ENCODE measurements around the gene MINDY4.

Gene MINDY4

DNA sequence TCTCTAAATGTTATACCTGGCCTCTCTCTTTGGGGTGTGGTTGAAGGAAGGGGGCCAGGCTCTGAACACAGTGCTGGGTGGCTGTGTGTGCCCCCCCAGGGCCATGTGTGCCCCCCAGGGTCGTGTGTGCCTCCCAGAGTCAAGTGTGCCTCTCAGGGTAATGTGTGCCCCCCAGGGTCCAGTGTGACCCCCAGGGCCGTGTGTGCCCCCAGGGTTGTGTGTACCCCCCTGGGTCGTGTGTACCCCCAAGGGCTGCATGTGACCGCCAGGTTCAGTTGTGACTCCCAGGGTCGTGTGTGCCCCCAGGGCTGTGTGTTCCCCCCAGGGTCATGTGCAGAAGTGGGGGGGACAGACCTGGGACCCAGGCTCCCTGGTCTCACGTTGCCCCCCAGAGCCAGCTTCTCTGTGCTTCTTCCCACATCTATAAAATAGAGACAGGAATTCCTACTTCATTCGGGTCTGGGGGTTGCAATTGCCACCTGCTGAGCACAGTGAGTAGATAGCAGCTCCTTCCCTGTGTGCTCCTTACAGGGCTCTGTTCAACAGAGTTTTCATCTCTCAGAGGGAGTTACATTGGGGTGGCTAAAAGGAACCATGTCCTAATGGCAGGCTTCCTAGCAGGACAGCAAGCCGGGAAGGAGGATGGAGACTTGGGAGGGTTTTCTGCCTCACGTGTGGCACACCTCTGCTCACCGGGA lies 99.8 kb downstream of the MINDY4 start:
- DNase-seq (ENCODE audit: insufficient read length, low spot score) (no peak), FAIRE-seq (no peak)

DNA sequence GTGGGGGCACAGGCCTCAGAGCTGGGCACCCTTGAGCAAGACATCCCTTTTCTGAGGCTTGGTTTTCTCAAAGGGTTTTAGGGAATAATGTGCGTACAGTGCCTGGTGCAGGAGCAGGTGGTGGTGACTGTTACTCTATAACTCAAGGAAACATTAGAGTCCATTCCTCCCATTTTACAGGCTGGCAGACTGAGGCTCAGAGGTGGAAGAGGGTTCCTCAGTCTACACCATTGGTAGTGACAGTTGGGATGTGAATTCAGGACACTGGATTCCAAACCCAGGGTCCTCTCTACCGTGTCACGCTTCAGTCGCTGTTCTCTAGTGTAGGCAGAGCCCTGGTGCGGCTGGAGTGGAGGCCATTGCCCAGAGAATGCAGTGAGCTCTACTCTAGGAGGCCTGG lies 100.4 kb downstream of the MINDY4 start:
- no peak for FAIRE-seq
- no peak for DNase-seq (ENCODE audit: insufficient read length, low spot score)

DNA sequence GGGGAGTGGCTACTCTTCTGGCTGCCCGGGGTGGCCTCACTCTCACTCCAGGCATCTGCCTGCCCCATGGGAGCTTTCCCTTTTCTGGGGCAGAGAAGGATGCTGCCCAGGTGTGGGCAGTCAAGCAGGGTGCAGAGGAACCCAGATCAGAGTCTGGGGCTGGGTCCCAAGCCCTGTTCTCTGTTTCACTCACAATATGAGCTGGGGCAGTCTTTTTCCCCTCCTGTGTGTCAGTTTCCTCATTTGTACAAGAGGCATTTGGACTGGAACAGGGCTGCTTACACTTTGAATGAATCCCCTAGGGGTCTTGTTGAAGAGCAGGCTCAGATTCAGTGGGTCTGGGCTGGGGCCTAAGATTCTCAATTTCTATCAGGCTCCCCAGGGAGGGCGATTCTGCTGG lies 102.0 kb downstream of the MINDY4 start:
- DNase-seq (ENCODE audit: insufficient read length, low spot score): no peak
- no peak for FAIRE-seq

DNA sequence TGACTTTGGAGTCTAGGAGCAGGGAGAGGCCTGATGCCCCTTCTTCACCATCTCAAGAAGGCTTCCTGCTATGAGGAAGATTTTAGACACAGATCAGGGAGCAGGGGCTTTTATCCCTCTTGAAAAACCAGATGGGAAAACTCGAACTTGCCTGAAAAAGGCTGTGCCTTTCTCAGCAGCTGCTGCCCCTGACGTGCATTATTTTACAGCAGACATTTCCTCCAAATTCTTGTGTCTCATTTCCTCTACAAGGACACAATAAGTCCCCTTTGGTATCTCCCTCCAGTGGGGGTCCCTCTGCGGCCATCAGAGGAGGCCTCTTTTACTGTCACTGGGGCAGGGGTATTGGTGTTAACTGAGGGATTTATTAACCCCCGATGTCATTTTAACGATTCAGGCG lies 102.4 kb downstream of the MINDY4 start:
- no peak for FAIRE-seq
- DNase-seq (ENCODE audit: insufficient read length, low spot score): no peak

DNA sequence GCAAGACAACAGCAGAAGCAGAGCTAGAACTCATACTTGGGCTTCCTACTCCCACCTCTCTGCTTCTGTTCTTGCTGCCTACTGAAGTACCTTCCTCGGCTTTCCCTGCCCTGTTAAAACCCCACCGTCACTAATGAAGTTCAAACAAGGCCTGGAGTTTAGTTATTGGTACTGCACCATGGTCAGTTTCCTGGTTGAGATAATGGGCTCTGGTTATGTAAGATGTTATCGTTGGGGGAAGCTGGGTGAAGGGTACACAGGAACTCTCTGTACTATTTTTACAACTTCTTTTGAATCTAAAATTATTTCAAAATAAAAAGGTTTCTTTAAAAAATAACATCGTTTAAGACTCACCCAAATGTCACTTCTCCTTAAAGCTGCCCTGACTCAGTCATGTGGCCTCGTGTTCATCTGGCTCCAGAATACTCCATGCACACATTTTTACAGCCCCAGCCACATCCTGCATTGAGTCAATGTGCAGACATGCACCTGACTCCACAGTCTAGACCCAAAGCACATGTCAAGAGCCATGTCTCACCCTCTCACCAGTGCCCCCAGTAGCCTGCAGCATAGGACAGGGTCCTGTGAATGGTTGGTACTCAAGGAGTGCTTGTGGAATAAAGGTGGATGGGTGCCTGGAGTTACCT lies 103.6 kb downstream of the MINDY4 start:
- no peak for DNase-seq (ENCODE audit: insufficient read length, low spot score)
- no peak for FAIRE-seq

DNA sequence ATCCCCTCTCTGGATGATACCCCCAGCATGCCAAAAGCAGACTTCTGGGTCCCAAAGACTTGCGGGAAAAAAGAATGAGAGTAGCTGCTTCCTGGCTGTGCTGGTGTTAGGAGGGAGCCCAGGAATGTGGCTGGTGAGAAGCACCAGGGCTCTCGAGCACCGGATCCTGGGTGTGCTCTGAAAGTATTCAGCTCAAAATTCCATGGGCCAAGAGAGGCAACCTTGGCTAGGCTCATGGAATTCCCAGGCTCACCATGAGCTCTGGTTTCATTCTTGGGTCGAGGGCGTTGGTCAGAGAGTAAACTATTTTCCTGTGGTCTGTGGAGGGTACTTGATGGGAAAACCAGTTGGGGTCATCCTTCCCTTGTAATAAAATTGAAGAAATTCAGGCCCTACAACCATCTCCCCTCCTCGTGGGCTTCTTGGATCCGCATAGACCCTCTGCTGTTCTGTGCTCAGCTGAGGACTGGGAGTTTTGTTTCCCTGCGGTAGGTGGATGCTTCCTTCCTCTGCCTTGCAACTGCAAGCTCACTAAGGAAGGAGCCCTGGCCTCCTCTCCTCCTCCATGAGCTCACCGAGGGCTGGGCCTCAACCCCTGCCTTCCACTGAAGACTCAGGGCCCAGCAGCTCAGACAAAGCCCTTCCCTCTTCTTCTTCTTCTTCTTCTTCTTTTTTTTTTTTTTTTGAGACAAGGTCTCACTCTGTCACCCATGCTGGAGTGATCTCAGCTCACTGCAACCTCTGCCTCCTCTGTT lies 106.0 kb downstream of the MINDY4 start:
- DNase-seq (ENCODE audit: insufficient read length, low spot score) (no peak), FAIRE-seq (no peak)

DNA sequence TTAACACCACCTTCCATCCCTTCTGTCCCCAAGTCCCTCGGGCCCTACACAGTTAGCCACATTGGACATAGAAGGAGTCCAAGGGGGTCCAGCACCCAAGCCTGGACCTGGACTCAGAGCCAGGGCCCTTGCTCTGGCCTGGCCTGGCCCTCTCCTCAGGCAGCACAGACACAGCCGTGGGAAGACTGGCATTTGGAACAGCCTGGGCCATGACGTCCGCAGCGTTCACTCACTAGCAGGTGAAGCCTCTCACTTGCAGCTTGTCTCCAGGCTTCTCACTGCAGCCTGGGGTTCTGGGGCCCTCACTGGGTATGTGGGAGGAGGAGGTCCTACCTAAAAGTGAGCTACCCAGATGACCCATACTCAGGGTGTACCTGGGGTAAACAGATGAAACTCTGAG lies 106.8 kb downstream of the MINDY4 start:
- FAIRE-seq (no peak), DNase-seq (ENCODE audit: insufficient read length, low spot score) (no peak)

DNA sequence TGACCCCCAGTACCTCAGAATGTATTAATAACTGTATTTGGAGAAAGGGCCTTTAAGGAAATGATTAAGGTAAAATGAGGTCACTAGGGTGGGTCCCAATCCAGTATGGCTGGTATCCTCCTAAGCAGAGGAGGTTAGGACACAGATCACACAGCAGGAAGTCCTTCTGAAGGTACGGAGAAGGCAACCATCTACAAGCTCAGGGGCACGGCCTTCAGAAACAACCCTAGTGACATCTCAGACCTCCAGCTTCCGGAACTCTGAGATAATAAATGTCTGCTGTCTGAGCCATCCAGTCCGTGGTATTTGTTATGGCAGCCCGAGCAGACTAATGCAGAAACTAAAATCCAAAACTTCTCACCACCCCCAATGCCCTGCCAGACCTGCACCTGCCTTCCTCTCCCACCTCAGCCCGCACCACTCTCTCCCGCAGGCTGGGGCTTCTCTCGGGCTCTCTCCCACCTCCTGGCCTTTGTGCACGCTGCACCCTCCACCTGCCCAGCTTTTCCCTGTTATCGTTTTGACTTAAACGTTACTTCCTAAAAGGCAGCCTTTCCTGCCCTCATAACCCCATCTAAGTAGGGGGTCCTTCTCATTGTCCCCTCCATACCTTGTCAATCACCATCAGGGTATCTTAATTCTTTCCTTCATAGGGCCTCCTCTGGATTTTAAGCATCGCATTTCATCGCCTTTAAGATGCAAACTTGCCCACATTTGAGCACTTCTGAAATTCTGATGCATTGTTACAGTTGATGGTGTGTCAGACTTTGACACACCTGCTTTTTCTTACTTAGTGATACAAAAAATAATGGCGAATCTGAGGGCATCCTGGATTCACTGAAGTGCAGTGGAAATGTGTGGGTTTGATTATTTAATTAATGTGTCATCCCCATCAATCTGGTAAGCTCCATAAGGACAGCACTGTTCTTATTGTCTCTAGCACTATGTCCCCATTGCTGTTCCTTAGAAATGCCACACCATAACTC lies 108.2 kb downstream of the MINDY4 start:
- DNase-seq (ENCODE audit: insufficient read length, low spot score) (no peak), FAIRE-seq (no peak)

DNA sequence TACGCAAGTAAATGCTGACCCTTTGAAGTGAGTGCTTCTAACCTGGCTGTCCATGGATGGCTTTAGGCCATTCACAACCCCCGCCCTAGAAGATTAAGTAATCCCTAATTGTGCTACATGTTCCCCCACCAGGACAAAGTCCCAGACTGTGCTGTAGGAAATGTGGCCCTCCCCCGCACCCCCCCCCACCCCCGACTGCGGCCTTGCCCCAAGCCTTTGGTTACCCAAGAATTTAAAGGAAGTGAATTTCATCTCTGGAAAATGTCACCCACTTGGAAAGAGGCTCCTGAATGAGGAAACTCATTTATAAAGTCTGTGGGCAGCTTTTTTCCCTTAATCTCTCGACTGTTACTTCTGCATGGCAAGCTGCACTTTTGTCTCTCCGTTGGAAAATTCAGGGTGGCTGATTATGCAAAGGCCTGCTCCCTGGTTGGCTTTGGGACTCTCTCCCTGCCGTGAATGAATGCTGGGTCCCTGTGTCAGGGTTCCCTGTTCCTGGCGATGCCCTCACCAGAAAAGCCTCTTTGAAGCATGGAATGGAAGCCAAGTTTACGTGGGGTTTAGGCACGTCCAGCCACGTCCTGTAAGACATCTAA lies 109.0 kb downstream of the MINDY4 start:
- no peak for FAIRE-seq
- no peak for DNase-seq (ENCODE audit: insufficient read length, low spot score)

DNA sequence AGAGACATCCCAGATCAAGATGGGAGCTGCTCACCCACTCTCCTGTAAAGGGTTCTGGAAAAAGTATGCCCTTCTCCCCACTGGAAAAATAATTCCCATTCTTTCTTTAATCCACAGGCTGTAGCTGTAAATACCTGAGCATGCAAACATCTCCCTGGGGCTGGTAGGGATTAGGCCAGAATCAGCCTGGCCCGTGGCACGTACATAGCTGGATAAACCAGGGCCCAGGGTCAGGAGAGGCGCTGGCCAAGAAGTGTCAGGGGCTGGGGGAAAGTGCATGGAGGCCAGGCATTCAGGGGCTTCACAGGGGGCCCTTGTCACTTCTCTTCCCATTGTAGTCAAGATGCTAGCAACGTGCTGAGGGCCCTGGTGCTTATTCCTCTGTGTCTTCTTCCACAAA lies 109.7 kb downstream of the MINDY4 start:
- DNase-seq (ENCODE audit: insufficient read length, low spot score): no peak
- FAIRE-seq: no peak

DNA sequence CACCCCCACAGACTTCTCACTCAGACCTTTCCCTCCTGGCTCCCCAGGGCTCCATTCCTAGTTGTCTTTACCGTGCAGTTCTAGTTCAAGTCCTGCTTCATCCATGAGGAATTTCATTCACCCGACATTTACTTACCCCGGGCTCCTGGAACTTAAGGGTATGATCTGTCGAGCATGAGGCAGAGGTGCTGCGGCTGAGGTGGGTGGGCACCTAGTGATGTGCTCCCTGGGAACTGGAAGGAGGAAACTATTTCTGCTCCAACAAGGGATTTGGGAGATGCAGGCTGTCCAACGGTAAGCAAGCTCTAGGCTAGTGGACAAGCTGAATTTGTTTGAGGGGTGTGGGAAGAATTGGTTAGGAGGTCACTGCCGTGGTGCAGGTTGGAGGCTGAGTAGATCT lies 110.2 kb downstream of the MINDY4 start:
- DNase-seq (ENCODE audit: insufficient read length, low spot score) (no peak), FAIRE-seq (no peak)

DNA sequence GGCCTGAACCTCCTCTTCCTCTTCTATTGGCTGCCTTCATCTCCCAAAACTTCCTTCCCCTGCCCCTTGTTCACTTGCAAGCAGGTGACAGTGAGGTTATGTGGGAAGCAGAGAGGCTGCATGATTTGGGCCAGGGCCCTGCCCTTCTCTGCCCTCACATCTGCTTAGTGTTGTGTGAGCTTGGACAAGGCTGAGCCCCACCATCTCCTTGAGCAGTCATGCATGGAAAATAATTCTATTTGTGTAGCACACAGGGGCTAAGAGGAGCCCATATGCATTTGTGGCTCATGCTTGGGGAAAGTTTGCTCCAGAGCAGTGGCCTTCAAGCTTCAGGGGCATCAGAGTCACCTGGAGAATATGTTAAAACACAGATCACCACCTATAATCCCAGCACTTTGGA lies 113.7 kb downstream of the MINDY4 start:
- DNase-seq (ENCODE audit: insufficient read length, low spot score): no peak
- FAIRE-seq: no peak

DNA sequence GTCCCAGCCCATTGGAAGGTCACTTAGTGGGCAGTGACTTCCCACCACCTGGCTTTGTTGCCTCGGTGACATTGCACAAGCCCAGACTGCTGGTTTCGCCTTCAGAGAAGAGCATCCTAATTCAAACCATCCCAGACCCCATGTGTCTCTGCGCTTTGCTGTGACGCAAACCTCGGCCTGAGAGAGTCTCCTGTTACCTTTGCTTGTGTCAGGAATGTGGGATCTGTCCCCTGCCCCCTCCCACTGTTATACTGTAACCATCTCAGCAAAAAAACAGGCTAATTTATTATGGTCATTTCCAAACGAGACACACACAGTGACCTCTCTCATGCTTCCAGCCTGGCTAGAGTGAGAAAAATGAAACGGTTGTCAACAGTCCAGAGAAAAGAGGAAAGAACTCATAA lies 115.4 kb downstream of the MINDY4 start:
- FAIRE-seq (no peak), DNase-seq (ENCODE audit: insufficient read length, low spot score) (no peak)

DNA sequence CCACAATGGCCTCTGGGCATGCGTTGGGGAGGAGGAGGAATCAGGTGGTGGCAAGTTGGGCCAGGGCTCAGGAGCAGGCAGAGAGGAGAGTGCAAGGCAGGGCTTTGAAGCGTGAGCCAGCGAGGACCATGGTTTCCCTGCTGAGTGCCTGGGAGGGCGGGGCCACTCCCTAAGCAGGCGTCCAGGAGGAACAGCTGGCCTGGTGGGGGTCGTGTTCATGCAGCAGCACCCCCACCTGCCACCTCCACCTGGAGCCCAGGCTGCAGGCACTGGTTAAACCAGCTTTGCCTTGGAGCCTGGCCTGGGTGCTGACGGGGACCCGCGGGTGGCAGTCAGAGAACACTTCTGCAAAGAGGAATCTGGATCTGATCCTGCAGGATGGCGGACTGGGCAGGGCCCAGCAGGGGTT lies 116.3 kb downstream of the MINDY4 start:
- FAIRE-seq (no peak), DNase-seq (ENCODE audit: insufficient read length, low spot score) (no peak)

DNA sequence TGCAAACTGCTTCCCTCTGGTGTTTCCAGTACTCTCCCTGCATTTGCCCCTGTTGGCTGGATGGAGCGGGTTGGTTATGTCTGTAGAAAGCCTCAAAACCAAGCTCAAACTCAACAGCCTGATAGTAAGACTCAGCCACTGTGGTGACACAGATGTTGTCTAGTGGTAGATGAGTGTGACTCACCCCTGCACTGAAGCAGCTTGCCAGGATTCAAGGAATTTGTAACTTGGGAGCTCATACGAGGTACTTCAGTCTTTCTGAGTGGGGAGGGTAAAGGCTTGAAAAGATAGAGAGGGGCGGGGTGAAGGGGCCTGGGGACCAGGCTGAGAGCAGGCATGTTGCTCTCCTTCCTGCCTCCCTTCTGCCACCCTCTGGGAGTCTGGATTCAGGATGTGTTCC lies 117.5 kb downstream of the MINDY4 start:
- DNase-seq (ENCODE audit: insufficient read length, low spot score): no peak
- no peak for FAIRE-seq

DNA sequence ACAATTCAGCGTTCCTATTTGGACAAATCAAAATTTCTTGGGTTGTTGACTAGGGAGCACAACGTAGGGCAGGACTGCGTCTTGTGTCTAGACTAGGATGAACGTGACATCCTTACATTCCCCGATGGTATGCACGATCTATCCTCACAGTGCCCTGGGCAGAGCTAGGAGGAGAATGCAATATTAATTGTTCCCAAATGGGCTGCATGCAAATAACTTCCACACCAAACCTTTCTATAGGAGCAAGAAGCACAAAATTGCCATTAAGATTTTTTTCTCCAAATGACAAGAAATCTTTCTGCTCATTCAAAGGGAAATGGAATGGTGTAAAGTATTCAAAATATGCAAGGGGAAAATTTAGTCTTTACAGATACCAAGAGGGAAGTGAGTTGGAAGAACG lies 119.0 kb downstream of the MINDY4 start:
- DNase-seq (ENCODE audit: insufficient read length, low spot score) (no peak), FAIRE-seq (no peak)

DNA sequence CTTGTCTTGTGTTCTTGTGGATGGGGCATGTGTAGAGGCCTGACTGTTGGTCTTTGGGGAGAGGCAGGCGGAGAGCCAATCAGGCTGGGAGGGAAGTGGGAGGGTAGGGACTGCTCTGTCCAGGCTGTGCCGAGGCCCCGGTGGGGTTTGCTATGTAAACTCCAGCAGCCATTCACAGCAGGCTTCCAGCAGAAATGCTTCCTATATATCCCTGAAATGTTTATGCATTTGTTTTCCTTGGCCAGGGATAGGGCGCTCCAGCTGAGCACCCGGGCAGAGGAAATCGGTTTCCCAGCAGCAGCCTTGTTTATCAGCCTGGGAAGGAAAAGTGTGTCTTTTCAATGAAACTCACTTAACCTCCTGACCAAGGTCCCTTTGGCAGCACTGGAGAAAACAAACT lies 122.1 kb downstream of the MINDY4 start:
- FAIRE-seq: no peak

DNA sequence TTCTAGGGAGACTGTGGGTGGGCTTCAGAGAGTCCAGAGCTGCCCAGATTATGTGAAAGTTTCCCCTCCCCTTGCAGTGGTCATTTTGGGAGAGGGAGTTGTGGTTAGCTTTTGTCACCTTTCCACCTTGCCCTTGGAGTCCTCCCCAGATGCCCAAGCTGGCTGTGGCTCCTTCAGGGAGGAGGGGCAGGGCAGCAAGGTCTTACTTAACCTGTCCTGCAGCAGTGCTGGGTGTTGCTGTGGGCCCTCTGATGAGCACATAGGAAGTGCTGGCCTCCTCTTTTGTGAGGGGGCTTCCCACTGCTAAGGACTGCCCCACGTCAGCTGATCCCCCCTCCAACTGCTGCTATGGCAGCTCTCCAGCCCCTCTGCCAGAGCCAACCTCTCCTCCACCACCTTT lies 122.8 kb downstream of the MINDY4 start:
- FAIRE-seq (no peak), DNase-seq (ENCODE audit: insufficient read length, low spot score) (no peak)

More for the DNA sequence above, 122.1 kb downstream of the MINDY4 start:
- no peak for DNase-seq (ENCODE audit: insufficient read length, low spot score)

DNA sequence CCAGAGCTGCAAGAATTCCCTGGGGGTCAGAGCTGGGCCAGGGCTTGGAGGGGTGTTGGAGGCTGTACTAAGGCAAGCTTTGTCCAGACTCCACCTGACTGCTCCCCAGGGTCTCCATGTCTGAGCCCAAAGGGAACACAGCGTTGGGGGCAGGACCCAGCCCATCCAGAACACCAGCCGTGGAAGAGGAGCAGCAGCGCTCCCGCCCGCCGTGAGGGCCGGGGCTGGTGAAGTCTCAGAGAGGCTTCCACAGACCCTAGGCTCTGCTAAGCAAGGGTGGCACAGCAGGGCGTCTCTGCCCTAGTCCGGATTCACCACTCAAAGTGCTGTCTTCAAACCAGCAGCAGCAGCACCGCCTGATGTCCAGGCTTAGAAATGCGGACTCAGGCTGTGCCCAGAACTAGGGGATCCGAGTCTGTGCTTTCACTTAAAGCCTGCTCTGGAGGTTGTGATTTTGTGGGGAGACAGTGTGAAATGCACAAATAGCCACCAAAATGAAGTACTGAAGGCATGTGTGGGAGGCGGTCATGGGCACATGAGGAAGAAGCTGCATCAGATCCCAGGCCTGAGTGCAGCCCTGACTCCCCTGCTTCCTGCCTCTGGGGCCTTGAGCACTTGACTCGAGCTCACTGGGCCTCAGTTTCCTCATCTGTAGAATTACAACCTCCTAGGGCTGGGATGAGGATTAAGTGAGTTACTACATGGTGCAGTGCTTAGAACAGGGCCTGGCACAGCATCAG lies 123.8 kb downstream of the MINDY4 start:
- FAIRE-seq (no peak), DNase-seq (ENCODE audit: insufficient read length, low spot score) (no peak)

DNA sequence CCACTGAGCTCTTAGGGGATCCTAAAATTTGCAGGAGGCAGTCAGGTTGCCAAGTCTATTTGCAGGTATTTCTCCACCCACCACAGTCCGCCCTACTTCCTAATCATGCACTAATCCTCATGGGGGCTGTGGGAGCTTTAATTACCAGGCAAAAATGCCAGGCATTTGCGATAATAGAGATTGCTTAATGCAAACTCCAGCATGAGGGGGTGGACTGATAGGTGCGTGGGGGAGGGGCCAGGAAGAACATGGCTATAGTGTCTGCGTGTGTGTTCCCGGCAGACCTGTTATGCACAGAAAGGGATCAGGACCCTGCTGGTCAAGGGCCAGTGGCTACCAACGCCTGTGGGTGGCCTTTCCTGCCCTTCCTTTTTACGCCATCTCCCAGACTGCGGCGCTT lies 124.8 kb downstream of the MINDY4 start:
- FAIRE-seq (no peak), DNase-seq (ENCODE audit: insufficient read length, low spot score) (no peak)
